Neuronal stem cell (in vitro differentiated cells): Measurements from ENCODE around the gene RSPO3.

Experiments
- DNase-seq: peaks from one replicate; pipeline ENCODE4 v3.0.0-alpha.2; 2013; ENCODE audit warnings: low spot score
- H2AFZ ChIP-seq: one replicate; pipeline ENCODE4 v1.6.1; 2013; ENCODE audit warnings: mild to moderate bottlenecking, low read length, inconsistent platforms
- H2AK5ac ChIP-seq: 2 replicates; pipeline ENCODE4 v1.6.1; 2013; ENCODE audit warnings: low read depth, mild to moderate bottlenecking, inconsistent platforms, low read length, moderate library complexity, mixed read lengths
- H2BK120ac ChIP-seq: 2 replicates; pipeline ENCODE4 v1.6.1; 2013; ENCODE audit warnings: low read depth, mild to moderate bottlenecking, inconsistent platforms, low read length, moderate library complexity, mixed read lengths
- H2BK12ac ChIP-seq: one replicate; pipeline ENCODE4 v1.6.1; 2013; ENCODE audit warnings: low read length, inconsistent platforms
- H2BK15ac ChIP-seq: 2 replicates; pipeline ENCODE4 v1.6.1; 2013; ENCODE audit warnings: mild to moderate bottlenecking, low read length, inconsistent platforms, mixed read lengths
- H2BK5ac ChIP-seq: one replicate; pipeline ENCODE4 v1.6.1; 2013; ENCODE audit warnings: inconsistent platforms, mild to moderate bottlenecking, low read length, moderate library complexity
- H3K14ac ChIP-seq: one replicate; pipeline ENCODE4 v1.6.1; 2013; ENCODE audit warnings: low read length, inconsistent platforms
- H3K18ac ChIP-seq: 2 replicates; pipeline ENCODE4 v1.6.1; 2013; ENCODE audit warnings: low read length, inconsistent platforms
- H3K23ac ChIP-seq: 2 replicates; pipeline ENCODE4 v1.6.1; 2013; ENCODE audit warnings: low read depth, mild to moderate bottlenecking, mixed read lengths, low read length, inconsistent platforms; ENCODE audit not compliant: poor library complexity
- H3K27ac ChIP-seq: replicated peaks from 3 replicates; pipeline ENCODE4 v1.5.1; 2013; ENCODE audit warnings: low read length, inconsistent platforms
- H3K27me3 ChIP-seq, 3 experiments: 2 replicates each; pipeline ENCODE4 v1.6.1; 2013; ENCODE audit warnings: low read length in 3 of 3, mild to moderate bottlenecking in 2 of 3, inconsistent platforms in 1 of 3, low read depth in 1 of 3, mixed read lengths in 1 of 3, moderate library complexity in 1 of 3; ENCODE audit not compliant: control insufficient read depth in 3 of 3, insufficient read depth in 3 of 3
- H3K36me3 ChIP-seq, 2 donors: replicated peaks in 1 of 2; 2 replicates each; pipeline ENCODE4 v1.6.1; 2013; ENCODE audit warnings: low read length in 2 of 2; ENCODE audit not compliant: control insufficient read depth in 2 of 2, insufficient read depth in 2 of 2
- H3K4ac ChIP-seq: 2 replicates; pipeline ENCODE4 v1.6.1; 2013; ENCODE audit warnings: inconsistent platforms, mild to moderate bottlenecking, low read length, moderate library complexity
- H3K4me1 ChIP-seq, 2 donors: 1 replicate in 1 of 2; 2 replicates in 1 of 2; pipeline ENCODE4 v1.6.1; 2013; ENCODE audit warnings: low read length in 2 of 2, low read depth in 1 of 2; ENCODE audit not compliant: control insufficient read depth in 2 of 2, insufficient read depth in 1 of 2
- H3K4me2 ChIP-seq: one replicate; pipeline ENCODE4 v1.6.1; 2013; ENCODE audit warnings: mild to moderate bottlenecking, low read length, inconsistent platforms; ENCODE audit not compliant: insufficient read depth, poor library complexity, severe bottlenecking
- H3K4me3 ChIP-seq, 2 donors: 2 replicates each; pipeline ENCODE4 v1.5.1; 2013; ENCODE audit warnings: low read length in 2 of 2, mild to moderate bottlenecking in 2 of 2, inconsistent platforms in 1 of 2, moderate library complexity in 1 of 2
- H3K79me1 ChIP-seq: one replicate; pipeline ENCODE4 v1.6.1; 2013; ENCODE audit warnings: low read depth, mild to moderate bottlenecking, inconsistent platforms, low read length, moderate library complexity
- H3K9ac ChIP-seq: one replicate; pipeline ENCODE4 v1.6.1; 2013; ENCODE audit warnings: mild to moderate bottlenecking, low read depth, low read length, inconsistent platforms; ENCODE audit not compliant: poor library complexity
- H3K9me3 ChIP-seq, 2 donors: replicated peaks in 1 of 2; 2 replicates each; pipeline versions ENCODE3 to v1.6.1; 2013; ENCODE audit warnings: low read length in 2 of 2, mild to moderate bottlenecking in 2 of 2, inconsistent platforms in 1 of 2, low read depth in 1 of 2, mixed read lengths in 1 of 2, moderate library complexity in 1 of 2; ENCODE audit not compliant: control insufficient read depth in 2 of 2, insufficient read depth in 1 of 2
- H4K8ac ChIP-seq: one replicate; pipeline ENCODE4 v1.6.1; 2013; ENCODE audit warnings: low read depth, mild to moderate bottlenecking, inconsistent platforms, low read length, moderate library complexity
- H4K91ac ChIP-seq: one replicate; pipeline ENCODE4 v1.6.1; 2013; ENCODE audit warnings: low read length, low read depth, mild to moderate bottlenecking, inconsistent platforms; ENCODE audit not compliant: poor library complexity
- WGBS, 2 donors: extraction: QIAGEN DNeasy Blood & Tissue Kit; methylation state at CpG; one replicate each; pipeline ENCODE4 v1.1.7; 2013; ENCODE audit warnings: missing lambda C conversion rate in 2 of 2, mixed read lengths in 1 of 2; ENCODE audit not compliant: insufficient read length in 2 of 2, insufficient replicate concordance in 1 of 2; ENCODE audit errors: extremely low coverage in 2 of 2; 5-methylcytosine and 5-hydroxymethylcytosine counted together

RSPO3 gene

GRCh38 chr6:127219869-127220268, 101.4 kb downstream of the RSPO3 start:
- H4K91ac ChIP-seq, result no peak overlapping the region
- no peaks in the 10 kb centered on the region for H3K9me3 ChIP-seq
- H2BK15ac ChIP-seq, result no peak overlapping the region
- H3K27me3 ChIP-seq, result peaks cover 0 to 9% (median 0%) of the 10 kb centered on the region in 3 experiments
- H3K14ac ChIP-seq, result no peak overlapping the region
- DNase-seq, result no peak
- H2AK5ac ChIP-seq, result no peak overlapping the region
- H3K9ac ChIP-seq, result no peak overlapping the region
- H2AFZ ChIP-seq, result no peak overlapping the region
- H2BK5ac ChIP-seq, result no peak overlapping the region
- H3K4me2 ChIP-seq, result no peak overlapping the region
- no peaks in the 10 kb centered on the region for H3K36me3 ChIP-seq
- WGBS, 2 donors, result no CpG with 5 or more reads among the region's 1 CpG
- H4K8ac ChIP-seq, result no peak overlapping the region
- peaks cover 0 to 2% of the 10 kb centered on the region in 2 donors for H3K4me1 ChIP-seq
- H2BK120ac ChIP-seq, result no peak overlapping the region
- H3K23ac ChIP-seq, result no peak overlapping the region
- no peaks in the 10 kb centered on the region for H3K79me1 ChIP-seq
- no peak overlapping the region for H2BK12ac ChIP-seq
- no peak overlapping the region for H3K18ac ChIP-seq
- no peak overlapping the region for H3K4ac ChIP-seq
- no peak overlapping the region for H3K27ac ChIP-seq
- no peak overlapping the region for H3K4me3 ChIP-seq

GRCh38 chr6:127221201-127221600, 102.7 kb downstream of the RSPO3 start:
- Histone ChIP-seq H2BK15ac (no peak overlapping the region), H2BK12ac (no peak overlapping the region), H3K18ac (no peak overlapping the region), H3K4me1 (peaks cover 0 to 5% of the 10 kb centered on the region in 2 donors), H2AK5ac (no peak overlapping the region), H3K27me3 (peaks cover 0 to 9% (median 0%) of the 10 kb centered on the region in 3 experiments), H3K36me3 (no peaks in the 10 kb centered on the region), H3K4me2 (no peak overlapping the region), H3K9ac (no peak overlapping the region), H4K91ac (no peak overlapping the region), H2BK5ac (no peak overlapping the region), H4K8ac (no peak overlapping the region), H3K4me3 (no peak overlapping the region), H3K9me3 (no peaks in the 10 kb centered on the region), H3K79me1 (no peaks in the 10 kb centered on the region), H3K4ac (no peak overlapping the region), H3K23ac (no peak overlapping the region), H2BK120ac (no peak overlapping the region), H3K14ac (no peak overlapping the region), H3K27ac (no peak overlapping the region), H2AFZ (no peak overlapping the region)
- no peak for DNase-seq
- no CpG with 5 or more reads among the region's 4 CpGs for WGBS, 2 donors

GRCh38 chr6:127222418-127222817, 103.9 kb downstream of the RSPO3 start:
- Histone ChIP-seq H4K8ac (no peak overlapping the region), H3K18ac (no peak overlapping the region), H3K4ac (no peak overlapping the region), H2BK120ac (no peak overlapping the region), H3K36me3 (no peaks in the 10 kb centered on the region), H3K4me3 (no peak overlapping the region), H2AK5ac (no peak overlapping the region), H3K4me1 (peaks cover 0 to 5% of the 10 kb centered on the region in 2 donors), H3K14ac (no peak overlapping the region), H3K79me1 (no peaks in the 10 kb centered on the region), H2BK12ac (no peak overlapping the region), H3K27me3 (peaks cover 0 to 9% (median 0%) of the 10 kb centered on the region in 3 experiments), H2BK15ac (no peak overlapping the region), H2AFZ (no peak overlapping the region), H2BK5ac (no peak overlapping the region), H3K9me3 (no peaks in the 10 kb centered on the region), H3K4me2 (no peak overlapping the region), H3K23ac (no peak overlapping the region), H3K9ac (no peak overlapping the region), H3K27ac (no peak overlapping the region), H4K91ac (no peak overlapping the region)
- no peak for DNase-seq
- WGBS, 2 donors, result no CpG with 5 or more reads among the region's 1 CpG

GRCh38 chr6:127225497-127225896, 107.0 kb downstream of the RSPO3 start:
- no peak overlapping the region for H4K91ac ChIP-seq
- no peak overlapping the region for H3K9ac ChIP-seq
- no peak overlapping the region for H2BK12ac ChIP-seq
- H3K18ac ChIP-seq, result no peak overlapping the region
- no peak overlapping the region for H2BK120ac ChIP-seq
- H3K23ac ChIP-seq, result no peak overlapping the region
- peaks cover 0 to 8% (median 0%) of the 10 kb centered on the region in 3 experiments for H3K27me3 ChIP-seq
- H3K4me1 ChIP-seq, result peaks cover 0 to 3% of the 10 kb centered on the region in 2 donors
- H4K8ac ChIP-seq, result no peak overlapping the region
- no peak overlapping the region for H2BK5ac ChIP-seq
- H2AK5ac ChIP-seq, result no peak overlapping the region
- no CpG with 5 or more reads among the region's 1 CpG for WGBS, 2 donors
- no peak overlapping the region for H3K4ac ChIP-seq
- H3K27ac ChIP-seq, result no peak overlapping the region
- no peak overlapping the region for H3K4me2 ChIP-seq
- H3K4me3 ChIP-seq, result no peak overlapping the region
- H3K9me3 ChIP-seq, result no peaks in the 10 kb centered on the region
- H3K14ac ChIP-seq, result no peak overlapping the region
- no peaks in the 10 kb centered on the region for H3K36me3 ChIP-seq
- DNase-seq, result no peak
- H3K79me1 ChIP-seq, result no peaks in the 10 kb centered on the region
- no peak overlapping the region for H2AFZ ChIP-seq
- H2BK15ac ChIP-seq, result no peak overlapping the region
